Upper lobe of left lung (tissue), 4 donors: ENCODE results near the gene SLC46A1.

Source experiments
- CTCF ChIP-seq, 6 experiments: fragments of 450-650 bp in 4 of 6; fragments of 200-600 bp in 2 of 6; sonication (generic) in 2 of 6; IDR thresholded peaks; one replicate each; pipeline ENCODE4 v1.5.1; 2016 to 2019; ENCODE audit warnings: antibody characterized with exemption in 6 of 6
- EP300 ChIP-seq, 4 donors: sonication (generic); formaldehyde crosslinking; IDR thresholded peaks; one replicate each; pipeline ENCODE4 v1.5.1; 2017; ENCODE audit warnings: antibody characterized with exemption in 4 of 4, control low read depth in 2 of 4
- POLR2A ChIP-seq, 4 donors: fragments of 450-650 bp; IDR thresholded peaks; one replicate each; pipeline ENCODE4 v1.5.1; 2016 to 2017; ENCODE audit warnings: antibody characterized with exemption in 4 of 4, mild to moderate bottlenecking in 2 of 4
- POLR2AphosphoS5 ChIP-seq, 2 donors: sonication (generic); formaldehyde crosslinking; IDR thresholded peaks; one replicate each; pipeline ENCODE4 v1.5.1; 2017; ENCODE audit warnings: antibody characterized with exemption in 2 of 2

GRCh38 chr17:28371245-28372202 is 34.5 kb downstream of the SLC46A1 start, which contains the start of gene SARM1:
- TF ChIP-seq CTCF (IDR thresholded peaks at IDR 0.05) (no peak), EP300 (IDR thresholded peaks at IDR 0.05) (no peak), POLR2AphosphoS5 (IDR thresholded peaks at IDR 0.05) (no peak), POLR2A (IDR thresholded peaks at IDR 0.05) (no peak)
